Progenitor cell of endocrine pancreas (in vitro differentiated cells): ENCODE measurements around the gene ALDH1A3. TPM values are rescaled to one million over a fixed set of nuclear protein-coding genes. Genes with fewer than 3 reads are reported as not detected.
A peak's percentile ranks its signal among the peaks of the same experiment; 100 is the strongest.

Source experiments
- DNase-seq: peaks from one replicate; pipeline ENCODE4 v3.0.0; 2021; ENCODE audit warnings: low spot score; ENCODE audit not compliant: unreplicated experiment
- H3K27ac Mint-ChIP-seq: 2 replicates; pipeline ENCODE4 v1.8.0; 2021; ENCODE audit warnings: mild to moderate bottlenecking, moderate library complexity, mixed read lengths
- H3K27me3 Mint-ChIP-seq: 2 replicates; pipeline ENCODE4 v1.8.0; 2021; ENCODE audit warnings: mixed read lengths
- H3K36me3 Mint-ChIP-seq: 2 replicates; pipeline ENCODE4 v1.8.0; 2022; ENCODE audit warnings: mixed read lengths; ENCODE audit not compliant: insufficient read depth
- H3K4me1 Mint-ChIP-seq: 2 replicates; pipeline ENCODE4 v1.8.0; 2021; ENCODE audit warnings: low read depth, mixed read lengths
- H3K4me3 Mint-ChIP-seq: 2 replicates; pipeline ENCODE4 v1.8.0; 2021; ENCODE audit warnings: low read depth, mild to moderate bottlenecking, moderate library complexity, mixed read lengths
- H3K9me3 Mint-ChIP-seq: 2 replicates; pipeline ENCODE4 v1.8.0; 2021; ENCODE audit warnings: low read depth, mixed read lengths
- total RNA-seq: library from RNA; stranded (reverse); gene quantifications from 2 replicates; pipeline ENCODE4 v1.2.1, GENCODE V29; 2021
- TF ChIP-seq, protein P1 (sequence below): fragments of 200-600 bp; sonication (generic); IDR thresholded peaks from one replicate; pipeline ENCODE4 v1.5.0; 2021; ENCODE audit warnings: antibody characterized with exemption, mild to moderate bottlenecking; ENCODE audit not compliant: unreplicated experiment

The ALDH1A3 gene
- total RNA-seq, 1 donor from 2014 or later, result 0.41 TPM

DNA sequence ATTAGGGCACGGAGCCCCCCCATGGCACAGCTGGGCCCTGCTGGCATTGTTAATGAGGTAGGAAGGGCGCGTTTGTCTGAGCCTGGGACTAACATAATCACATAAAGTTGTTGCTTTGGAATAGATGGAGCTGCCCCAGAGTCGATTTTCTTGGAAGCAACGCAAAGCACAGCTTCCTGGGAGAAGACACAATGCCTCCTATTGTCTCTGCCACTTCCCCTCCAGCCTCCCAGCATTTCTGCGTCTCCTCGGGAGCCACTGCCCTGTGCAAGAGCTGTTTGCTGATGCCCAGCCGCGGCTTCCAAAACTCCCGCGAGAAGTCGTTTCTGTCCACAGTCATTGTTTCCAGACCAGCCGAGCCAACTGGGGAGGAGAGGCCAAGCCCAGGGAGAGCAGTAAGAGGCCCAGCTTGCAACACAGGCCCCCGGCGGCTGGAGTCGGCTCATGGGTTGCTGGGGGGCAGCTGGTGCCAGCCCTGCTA, 18.1 kb upstream of the ALDH1A3 start:
- DNase-seq, result no peak
- Mint-ChIP-seq H3K27me3 (peaks cover 19% of the 10 kb centered on the region), H3K27ac (no peak overlapping the region), H3K4me1 (no peaks in the 10 kb centered on the region), H3K9me3 (no peaks in the 10 kb centered on the region), H3K36me3 (no peaks in the 10 kb centered on the region), H3K4me3 (no peak overlapping the region)
- TF ChIP-seq, protein P1, sequence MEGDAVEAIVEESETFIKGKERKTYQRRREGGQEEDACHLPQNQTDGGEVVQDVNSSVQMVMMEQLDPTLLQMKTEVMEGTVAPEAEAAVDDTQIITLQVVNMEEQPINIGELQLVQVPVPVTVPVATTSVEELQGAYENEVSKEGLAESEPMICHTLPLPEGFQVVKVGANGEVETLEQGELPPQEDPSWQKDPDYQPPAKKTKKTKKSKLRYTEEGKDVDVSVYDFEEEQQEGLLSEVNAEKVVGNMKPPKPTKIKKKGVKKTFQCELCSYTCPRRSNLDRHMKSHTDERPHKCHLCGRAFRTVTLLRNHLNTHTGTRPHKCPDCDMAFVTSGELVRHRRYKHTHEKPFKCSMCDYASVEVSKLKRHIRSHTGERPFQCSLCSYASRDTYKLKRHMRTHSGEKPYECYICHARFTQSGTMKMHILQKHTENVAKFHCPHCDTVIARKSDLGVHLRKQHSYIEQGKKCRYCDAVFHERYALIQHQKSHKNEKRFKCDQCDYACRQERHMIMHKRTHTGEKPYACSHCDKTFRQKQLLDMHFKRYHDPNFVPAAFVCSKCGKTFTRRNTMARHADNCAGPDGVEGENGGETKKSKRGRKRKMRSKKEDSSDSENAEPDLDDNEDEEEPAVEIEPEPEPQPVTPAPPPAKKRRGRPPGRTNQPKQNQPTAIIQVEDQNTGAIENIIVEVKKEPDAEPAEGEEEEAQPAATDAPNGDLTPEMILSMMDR, result no peak

DNA sequence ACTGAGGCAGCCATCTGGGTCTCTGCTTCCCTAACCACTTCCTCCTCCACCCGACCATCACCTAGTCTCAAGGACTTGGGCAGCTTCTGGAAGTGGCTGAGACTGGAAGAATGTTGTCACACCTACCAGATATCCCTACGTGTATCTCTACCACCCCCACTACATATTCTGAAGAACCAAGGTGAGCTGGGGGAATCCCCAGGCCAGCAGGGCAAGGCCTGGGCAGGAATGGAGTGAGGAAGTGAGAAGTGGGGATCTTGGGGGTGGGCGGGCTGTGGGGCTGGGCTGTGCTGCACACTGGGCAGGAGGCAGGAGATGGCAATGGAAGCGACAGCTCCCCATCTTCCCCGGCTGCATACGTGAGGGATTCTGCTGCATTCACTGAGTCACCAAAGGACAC, 17.5 kb upstream of the ALDH1A3 start:
- no peaks in the 10 kb centered on the region for H3K36me3 Mint-ChIP-seq
- H3K4me1 Mint-ChIP-seq, result peaks cover under 1% of the 10 kb centered on the region
- peaks cover 20% of the 10 kb centered on the region for H3K27me3 Mint-ChIP-seq
- H3K27ac Mint-ChIP-seq, result no peak overlapping the region
- no peaks in the 10 kb centered on the region for H3K9me3 Mint-ChIP-seq
- TF ChIP-seq, protein P1, result no peak
- H3K4me3 Mint-ChIP-seq, result no peak overlapping the region
- DNase-seq, result no peak

DNA sequence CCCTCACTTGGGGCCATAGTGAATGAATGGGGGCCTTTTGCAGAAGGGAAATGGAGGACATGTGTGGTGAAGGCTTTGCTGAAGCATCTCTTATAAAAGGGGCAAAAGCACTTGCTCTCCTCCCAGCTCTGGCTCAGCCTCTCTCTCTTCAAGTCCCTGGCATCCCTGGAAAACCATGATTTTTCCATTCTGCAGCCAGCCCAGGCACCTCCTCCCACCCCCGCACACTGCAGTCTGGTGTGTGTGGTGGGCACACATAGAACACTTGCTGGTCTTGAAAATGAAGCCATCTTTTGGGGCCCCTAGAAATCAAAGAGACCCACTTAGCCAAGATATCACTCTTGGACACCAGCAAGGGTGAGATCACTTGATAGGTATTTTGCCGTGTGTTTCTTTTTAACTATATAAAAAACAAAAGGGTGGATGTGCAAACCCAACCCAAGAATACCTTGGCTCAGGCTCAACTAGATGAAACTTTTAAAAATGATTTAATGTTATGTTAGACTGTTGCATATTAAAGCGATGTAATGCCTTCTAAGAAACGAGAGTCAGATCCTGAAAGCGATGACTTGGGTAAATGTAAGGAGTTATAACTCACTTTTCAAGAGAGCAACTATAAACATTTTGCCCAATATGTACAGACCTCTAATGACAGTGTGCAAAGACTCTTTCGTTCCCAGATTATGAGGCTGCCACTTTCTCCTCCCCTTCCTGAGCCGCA, 16.4 kb upstream of the ALDH1A3 start:
- H3K36me3 Mint-ChIP-seq, result no peaks in the 10 kb centered on the region
- H3K27me3 Mint-ChIP-seq, result peaks cover 25% of the 10 kb centered on the region
- TF ChIP-seq, protein P1, result no peak
- no peak overlapping the region for H3K4me3 Mint-ChIP-seq
- DNase-seq, result no peak
- H3K9me3 Mint-ChIP-seq, result no peaks in the 10 kb centered on the region
- H3K4me1 Mint-ChIP-seq, result peaks cover 4% of the 10 kb centered on the region
- H3K27ac Mint-ChIP-seq, result no peak overlapping the region

- H3K36me3 Mint-ChIP-seq, result no peaks in the 10 kb centered on the region
- H3K27ac Mint-ChIP-seq, result peak overlapping the region; percentile 35
Measured at GRCh38 chr15:100863796-100864267, 15.8 kb upstream of the ALDH1A3 start.

More at GRCh38 chr15:100863796-100864267, 15.8 kb upstream of the ALDH1A3 start:
- peaks cover 23% of the 10 kb centered on the region for H3K27me3 Mint-ChIP-seq
- H3K9me3 Mint-ChIP-seq, result no peaks in the 10 kb centered on the region
- DNase-seq, result no peak
- H3K4me3 Mint-ChIP-seq, result no peak overlapping the region
- TF ChIP-seq, protein P1, result no peak
- H3K4me1 Mint-ChIP-seq, result peaks cover 4% of the 10 kb centered on the region
